Nephron (organoid): ENCODE measurements around the gene PCK2.
A peak's percentile ranks its signal among the peaks of the same experiment; 100 is the strongest.

ENCODE experiments used
- H3K27ac Mint-ChIP-seq, 3 experiments: 2 replicates each; pipeline ENCODE4 v1.8.0; 2020; ENCODE audit warnings: mixed read lengths in 3 of 3, mild to moderate bottlenecking in 2 of 3, moderate library complexity in 1 of 3
- H3K27me3 Mint-ChIP-seq: 2 replicates; pipeline ENCODE4 v1.8.0; 2021; ENCODE audit warnings: low read depth, mild to moderate bottlenecking, moderate library complexity, mixed read lengths
- H3K36me3 Mint-ChIP-seq: 2 replicates; pipeline ENCODE4 v1.8.0; 2020; ENCODE audit warnings: low read depth, mixed read lengths
- H3K4me1 Mint-ChIP-seq: 2 replicates; pipeline ENCODE4 v1.8.0; 2020; ENCODE audit warnings: mixed read lengths
- H3K4me3 Mint-ChIP-seq, 3 experiments: 2 replicates each; pipeline ENCODE4 v1.8.0; 2020; ENCODE audit warnings: mild to moderate bottlenecking in 3 of 3, mixed read lengths in 3 of 3, moderate library complexity in 2 of 3
- H3K9me3 Mint-ChIP-seq: 2 replicates; pipeline ENCODE4 v1.8.0; 2020; ENCODE audit warnings: mixed read lengths
- CTCF ChIP-seq, 3 experiments: fragments of 200-600 bp; sonication (generic); IDR thresholded peaks; one replicate each; pipeline ENCODE4 v1.5.0; 2021; ENCODE audit warnings: antibody characterized with exemption in 3 of 3; ENCODE audit not compliant: unreplicated experiment in 3 of 3

The PCK2 gene

DNA sequence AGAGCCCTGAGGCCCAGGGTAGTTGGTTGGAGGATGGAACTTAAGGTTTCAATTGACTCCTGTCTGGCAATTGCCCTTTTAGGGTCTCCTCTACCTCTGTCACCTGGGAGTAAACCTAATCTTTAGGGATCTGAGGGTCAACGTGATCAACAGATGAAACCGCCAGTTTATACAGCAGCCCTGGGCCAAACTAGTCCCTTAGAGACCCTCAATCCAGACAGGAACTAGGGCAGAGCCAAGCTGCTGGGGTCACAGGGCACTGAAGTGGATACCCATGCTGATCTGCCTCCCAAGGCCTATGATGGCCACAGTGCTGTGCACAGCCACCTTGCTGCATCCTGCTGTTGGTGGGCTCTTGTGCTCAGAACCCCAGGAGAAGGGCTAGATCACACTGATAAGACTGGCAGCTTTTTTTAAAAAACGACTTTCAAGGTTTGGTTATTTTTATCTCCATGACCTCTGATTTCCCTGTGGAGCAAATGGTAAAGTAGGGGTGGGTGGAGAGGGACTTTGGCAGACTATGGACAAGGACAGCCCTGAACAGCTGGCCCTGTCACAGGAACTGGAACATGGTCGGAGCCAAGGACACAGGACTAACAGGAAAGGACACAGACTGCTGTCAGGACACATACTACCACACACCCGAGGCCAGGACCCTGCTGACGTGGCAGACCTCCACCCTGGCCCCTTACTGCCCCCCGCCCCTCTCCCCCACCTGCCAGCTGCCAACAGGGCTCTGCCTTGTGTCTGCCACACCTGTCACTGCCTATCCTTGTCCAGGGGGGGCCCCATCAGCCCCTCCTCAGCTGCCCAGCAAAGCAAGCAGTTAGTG lies 36.8 kb downstream of the PCK2 start:
- Mint-ChIP-seq H3K4me1 (peaks cover 39% of the 10 kb centered on the region), H3K27ac (peak overlapping the region; percentile 54 to 87 (median 84)), H3K9me3 (no peaks in the 10 kb centered on the region), H3K4me3 (peak overlapping the region in 2 of 3 experiments; percentile 70 to 81), H3K36me3 (no peaks in the 10 kb centered on the region), H3K27me3 (no peaks in the 10 kb centered on the region)
- TF ChIP-seq CTCF (IDR thresholded peaks at IDR 0.05; ENCODE audit: unreplicated experiment in 3 of 3) = no peak

DNA sequence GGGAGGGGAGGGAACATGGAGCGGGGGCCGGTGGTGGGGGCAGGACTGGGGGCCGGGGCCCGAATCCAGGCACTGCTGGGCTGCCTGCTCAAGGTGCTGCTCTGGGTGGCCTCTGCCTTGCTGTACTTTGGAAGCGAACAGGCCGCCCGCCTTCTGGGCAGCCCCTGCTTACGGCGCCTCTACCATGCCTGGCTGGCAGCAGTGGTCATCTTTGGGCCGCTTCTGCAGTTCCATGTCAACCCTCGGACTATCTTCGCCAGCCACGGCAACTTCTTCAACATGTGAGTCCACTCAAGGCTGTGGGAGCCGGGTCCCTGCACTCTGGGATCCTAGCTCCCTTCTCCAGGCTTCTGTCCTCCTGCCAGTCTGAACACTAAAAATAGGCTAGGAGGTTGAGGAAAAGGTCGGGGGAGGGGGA lies 37.4 kb downstream of the PCK2 start:
- Mint-ChIP-seq H3K27ac (peak overlapping the region; percentile 43 to 84 (median 83)), H3K36me3 (no peaks in the 10 kb centered on the region), H3K9me3 (no peaks in the 10 kb centered on the region), H3K4me3 (peak overlapping the region; percentile 38 to 81 (median 79)), H3K27me3 (no peaks in the 10 kb centered on the region), H3K4me1 (peaks cover 40% of the 10 kb centered on the region)
- TF ChIP-seq CTCF (IDR thresholded peaks at IDR 0.05; ENCODE audit: unreplicated experiment in 3 of 3) = no peak

DNA sequence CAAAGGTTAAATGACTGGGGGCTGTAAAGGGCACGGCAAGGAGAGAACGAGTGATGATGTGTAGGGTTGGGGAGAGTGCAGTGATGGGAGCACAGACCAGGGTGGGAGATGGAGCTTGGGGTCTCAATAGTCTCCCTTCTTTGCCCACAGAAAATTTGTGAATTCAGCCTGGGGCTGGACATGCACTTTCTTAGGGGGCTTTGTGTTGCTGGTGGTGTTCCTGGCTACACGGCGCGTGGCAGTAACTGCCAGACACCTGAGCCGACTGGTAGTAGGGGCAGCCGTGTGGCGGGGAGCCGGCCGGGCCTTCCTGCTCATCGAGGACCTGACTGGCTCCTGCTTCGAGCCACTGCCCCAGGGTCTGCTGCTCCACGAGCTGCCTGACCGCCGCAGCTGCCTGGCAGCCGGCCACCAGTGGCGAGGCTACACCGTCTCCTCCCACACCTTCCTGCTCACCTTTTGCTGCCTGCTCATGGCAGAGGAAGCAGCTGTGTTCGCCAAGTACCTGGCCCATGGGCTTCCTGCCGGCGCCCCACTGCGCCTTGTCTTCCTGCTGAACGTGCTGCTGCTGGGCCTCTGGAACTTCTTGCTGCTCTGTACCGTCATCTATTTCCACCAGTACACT lies 38.1 kb downstream of the PCK2 start:
- no peak for TF ChIP-seq CTCF (IDR thresholded peaks at IDR 0.05; ENCODE audit: unreplicated experiment in 3 of 3)
- peak overlapping the region; percentile 43 to 84 (median 83) for H3K27ac Mint-ChIP-seq
- H3K4me3 Mint-ChIP-seq = peak overlapping the region; percentile 38 to 81 (median 79)
- peaks cover 4% of the 10 kb centered on the region for H3K36me3 Mint-ChIP-seq
- peaks cover 40% of the 10 kb centered on the region for H3K4me1 Mint-ChIP-seq
- no peaks in the 10 kb centered on the region for H3K27me3 Mint-ChIP-seq
- no peaks in the 10 kb centered on the region for H3K9me3 Mint-ChIP-seq

DNA sequence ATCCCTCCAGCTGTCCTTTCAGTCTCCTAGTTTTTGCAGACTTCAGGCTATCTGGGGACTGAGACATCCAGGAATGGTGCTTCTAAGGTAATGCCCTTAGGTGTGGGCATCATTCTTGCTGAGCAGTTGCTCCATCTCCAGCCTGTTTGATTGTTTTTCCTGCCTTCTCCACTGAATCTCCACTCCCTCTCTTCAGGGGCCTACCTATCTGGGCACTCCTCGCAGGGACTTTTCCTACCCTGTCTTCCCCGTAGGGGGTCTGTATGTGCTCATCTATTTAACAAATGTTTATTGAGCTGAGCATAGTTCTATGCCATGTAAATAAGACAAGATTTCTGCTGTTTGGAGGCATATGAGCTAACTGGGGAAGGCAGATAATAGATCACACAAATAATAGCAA lies 38.9 kb downstream of the PCK2 start:
- no peaks in the 10 kb centered on the region for H3K27me3 Mint-ChIP-seq
- H3K27ac Mint-ChIP-seq = peak overlapping the region in 2 of 3 experiments; percentile 77 to 84

GRCh38 chr14:24133735-24134134 lies 39.6 kb downstream of the PCK2 start:
- no peak overlapping the region for H3K4me3 Mint-ChIP-seq
- TF ChIP-seq CTCF (IDR thresholded peaks at IDR 0.05; ENCODE audit: unreplicated experiment in 3 of 3) = no peak
- H3K9me3 Mint-ChIP-seq = no peaks in the 10 kb centered on the region
- H3K27ac Mint-ChIP-seq = no peak overlapping the region
- no peaks in the 10 kb centered on the region for H3K27me3 Mint-ChIP-seq
- H3K36me3 Mint-ChIP-seq = peaks cover 14% of the 10 kb centered on the region
- peaks cover 46% of the 10 kb centered on the region for H3K4me1 Mint-ChIP-seq

More for the DNA sequence above, 38.9 kb downstream of the PCK2 start:
- Mint-ChIP-seq H3K36me3 (peaks cover 6% of the 10 kb centered on the region), H3K4me1 (peaks cover 42% of the 10 kb centered on the region), H3K4me3 (peak overlapping the region; percentile 57 to 81 (median 75)), H3K9me3 (no peaks in the 10 kb centered on the region)
- TF ChIP-seq CTCF (IDR thresholded peaks at IDR 0.05; ENCODE audit: unreplicated experiment in 3 of 3) = no peak
